ENCODE results near the gene F8A3. TPM values are rescaled to one million over a fixed set of nuclear protein-coding genes. Genes with fewer than 3 reads are reported as not detected.
"Not testable (repeated sequence)": the region's sequence is repeated elsewhere in the genome, so short reads cannot be mapped to it uniquely, and the experiment has no call there.

The F8A3 gene
- polyA plus RNA-seq, 3 donors: 3.6 to 18.2 TPM; not detected in 1

- H3K27ac ChIP-seq (ENCODE audit: low read depth in 1 of 2, low read length in 2 of 2); DNase-seq; intact Hi-C loops (cut with micrococcal nuclease); H3K9me3 ChIP-seq (replicated peaks in 1 of 2; ENCODE audit: control insufficient read depth in 1 of 2, insufficient read depth in 1 of 2, low read length in 2 of 2); H3K36me3 Mint-ChIP-seq; H3K4me1 ChIP-seq (ENCODE audit: control insufficient read depth in 1 of 2, insufficient read depth in 2 of 2, low read length in 2 of 2); H3K4me3 ChIP-seq (replicated peaks in 1 of 3; ENCODE audit: low read depth in 2 of 3, low read length in 3 of 3); H3K4me3 Mint-ChIP-seq; H3K27me3 Mint-ChIP-seq (ENCODE audit: low read depth in 3 of 3); H3K4me2 ChIP-seq (replicated peaks; ENCODE audit: extremely low read depth, low read length, poor library complexity, severe bottlenecking); H3K79me2 ChIP-seq (ENCODE audit: insufficient read depth, low read length); H4K20me1 ChIP-seq (ENCODE audit: insufficient read depth, low read length); H3K9ac ChIP-seq (ENCODE audit: insufficient read depth, low read length, poor library complexity, severe bottlenecking); H3K36me3 ChIP-seq (replicated peaks in 1 of 2; ENCODE audit: control insufficient read depth in 1 of 2, insufficient read depth in 2 of 2, low read length in 2 of 2); H3K9me3 Mint-ChIP-seq; H3K27me3 ChIP-seq (ENCODE audit: control insufficient read depth in 2 of 2, insufficient read depth in 2 of 2, low read length in 2 of 2); H3K27ac Mint-ChIP-seq; H2AFZ ChIP-seq (ENCODE audit: insufficient read depth, low read depth, low read length, poor library complexity, severe bottlenecking); H3K4me1 Mint-ChIP-seq: not testable (repeated sequence)
- WGBS (ENCODE audit: insufficient coverage): no CpG with 5 or more reads among the region's 7 CpGs
These were observed 18.7 kb upstream of the F8A3 start for GRCh38 chrX:155477136-155477535.

GRCh38 chrX:155466269-155466938, 8.0 kb upstream of the F8A3 start:
- H3K27ac Mint-ChIP-seq; H3K4me1 ChIP-seq (ENCODE audit: control insufficient read depth in 1 of 2, insufficient read depth in 2 of 2, low read length in 2 of 2); H3K4me2 ChIP-seq (replicated peaks; ENCODE audit: extremely low read depth, low read length, poor library complexity, severe bottlenecking); H3K9ac ChIP-seq (ENCODE audit: insufficient read depth, low read length, poor library complexity, severe bottlenecking); H3K4me1 Mint-ChIP-seq; H3K4me3 Mint-ChIP-seq; H3K36me3 Mint-ChIP-seq; DNase-seq; H3K27me3 Mint-ChIP-seq (ENCODE audit: low read depth in 3 of 3); H3K27ac ChIP-seq (ENCODE audit: low read depth in 1 of 2, low read length in 2 of 2); H4K20me1 ChIP-seq (ENCODE audit: insufficient read depth, low read length); intact Hi-C loops (cut with micrococcal nuclease); H3K4me3 ChIP-seq (replicated peaks in 1 of 3; ENCODE audit: low read depth in 2 of 3, low read length in 3 of 3); H3K79me2 ChIP-seq (ENCODE audit: insufficient read depth, low read length); H3K9me3 ChIP-seq (replicated peaks in 1 of 2; ENCODE audit: control insufficient read depth in 1 of 2, insufficient read depth in 1 of 2, low read length in 2 of 2); H3K36me3 ChIP-seq (replicated peaks in 1 of 2; ENCODE audit: control insufficient read depth in 1 of 2, insufficient read depth in 2 of 2, low read length in 2 of 2); H3K9me3 Mint-ChIP-seq; H2AFZ ChIP-seq (ENCODE audit: insufficient read depth, low read depth, low read length, poor library complexity, severe bottlenecking); H3K27me3 ChIP-seq (ENCODE audit: control insufficient read depth in 2 of 2, insufficient read depth in 2 of 2, low read length in 2 of 2): not testable (repeated sequence)
- no CpG with 5 or more reads among the region's 9 CpGs for WGBS (ENCODE audit: insufficient coverage)

GRCh38 chrX:155460501-155460900, 2.1 kb upstream of the F8A3 start:
- H3K9me3 Mint-ChIP-seq; H3K36me3 ChIP-seq (replicated peaks in 1 of 2; ENCODE audit: control insufficient read depth in 1 of 2, insufficient read depth in 2 of 2, low read length in 2 of 2); H3K4me1 Mint-ChIP-seq; H3K4me1 ChIP-seq (ENCODE audit: control insufficient read depth in 1 of 2, insufficient read depth in 2 of 2, low read length in 2 of 2); H3K79me2 ChIP-seq (ENCODE audit: insufficient read depth, low read length); H3K4me2 ChIP-seq (replicated peaks; ENCODE audit: extremely low read depth, low read length, poor library complexity, severe bottlenecking); H2AFZ ChIP-seq (ENCODE audit: insufficient read depth, low read depth, low read length, poor library complexity, severe bottlenecking); H3K36me3 Mint-ChIP-seq; H3K27me3 ChIP-seq (ENCODE audit: control insufficient read depth in 2 of 2, insufficient read depth in 2 of 2, low read length in 2 of 2); H3K4me3 ChIP-seq (replicated peaks in 1 of 3; ENCODE audit: low read depth in 2 of 3, low read length in 3 of 3); H3K9me3 ChIP-seq (replicated peaks in 1 of 2; ENCODE audit: control insufficient read depth in 1 of 2, insufficient read depth in 1 of 2, low read length in 2 of 2); H4K20me1 ChIP-seq (ENCODE audit: insufficient read depth, low read length); H3K27ac ChIP-seq (ENCODE audit: low read depth in 1 of 2, low read length in 2 of 2); H3K27me3 Mint-ChIP-seq (ENCODE audit: low read depth in 3 of 3); H3K9ac ChIP-seq (ENCODE audit: insufficient read depth, low read length, poor library complexity, severe bottlenecking); H3K4me3 Mint-ChIP-seq; DNase-seq; intact Hi-C loops (cut with micrococcal nuclease); H3K27ac Mint-ChIP-seq: not testable (repeated sequence)
- WGBS (ENCODE audit: insufficient coverage): no CpG with 5 or more reads among the region's 8 CpGs

GRCh38 chrX:155457761-155458447, 516 bp downstream of the F8A3 start:
- H3K9me3 ChIP-seq (replicated peaks in 1 of 2; ENCODE audit: control insufficient read depth in 1 of 2, insufficient read depth in 1 of 2, low read length in 2 of 2): not testable (repeated sequence)

More at GRCh38 chrX:155457761-155458447, 516 bp downstream of the F8A3 start:
- H3K4me1 Mint-ChIP-seq; H3K27me3 ChIP-seq (ENCODE audit: control insufficient read depth in 2 of 2, insufficient read depth in 2 of 2, low read length in 2 of 2); H3K4me3 ChIP-seq (replicated peaks in 1 of 3; ENCODE audit: low read depth in 2 of 3, low read length in 3 of 3); DNase-seq; H3K9ac ChIP-seq (ENCODE audit: insufficient read depth, low read length, poor library complexity, severe bottlenecking); H3K27ac Mint-ChIP-seq; H3K27ac ChIP-seq (ENCODE audit: low read depth in 1 of 2, low read length in 2 of 2); H3K27me3 Mint-ChIP-seq (ENCODE audit: low read depth in 3 of 3); H3K36me3 ChIP-seq (replicated peaks in 1 of 2; ENCODE audit: control insufficient read depth in 1 of 2, insufficient read depth in 2 of 2, low read length in 2 of 2); H3K4me3 Mint-ChIP-seq; H3K9me3 Mint-ChIP-seq; H3K36me3 Mint-ChIP-seq; H3K4me2 ChIP-seq (replicated peaks; ENCODE audit: extremely low read depth, low read length, poor library complexity, severe bottlenecking); H2AFZ ChIP-seq (ENCODE audit: insufficient read depth, low read depth, low read length, poor library complexity, severe bottlenecking); H3K4me1 ChIP-seq (ENCODE audit: control insufficient read depth in 1 of 2, insufficient read depth in 2 of 2, low read length in 2 of 2); H3K79me2 ChIP-seq (ENCODE audit: insufficient read depth, low read length); intact Hi-C loops (cut with micrococcal nuclease); H4K20me1 ChIP-seq (ENCODE audit: insufficient read depth, low read length): not testable (repeated sequence)
- no CpG with 5 or more reads among the region's 97 CpGs for WGBS (ENCODE audit: insufficient coverage)

Data from CD14-positive monocyte (primary cell).